HG02623 (cell line): Measurements from ENCODE around the gene UBE2D2.

Experiments
- ATAC-seq: cut with Tn5 transposase; IDR thresholded peaks from one replicate; pipeline ENCODE4 v1.9.1; 2021; ENCODE audit warnings: moderate library complexity; ENCODE audit not compliant: unreplicated experiment

UBE2D2 gene

DNA sequence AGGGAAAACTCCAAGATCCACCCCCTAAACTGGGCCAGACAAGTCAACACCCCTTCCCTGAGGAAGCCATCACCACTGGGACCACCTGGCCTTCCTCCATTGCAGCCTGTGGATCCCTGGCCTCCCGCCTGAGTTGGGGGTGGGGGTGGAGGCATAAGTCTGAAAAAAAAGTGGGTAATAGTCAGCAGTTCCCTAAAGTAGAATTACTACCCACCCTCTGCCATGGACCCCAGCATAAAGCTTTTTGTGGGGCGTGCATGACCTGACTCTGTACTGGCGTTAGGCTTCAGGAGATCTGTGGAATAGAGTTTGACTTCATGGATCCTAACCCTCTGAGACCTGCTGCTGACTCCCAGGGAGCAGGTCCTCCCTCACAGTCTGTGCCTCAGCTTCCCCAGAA lies 85.0 kb downstream of the UBE2D2 start:
- ATAC-seq: no peak

DNA sequence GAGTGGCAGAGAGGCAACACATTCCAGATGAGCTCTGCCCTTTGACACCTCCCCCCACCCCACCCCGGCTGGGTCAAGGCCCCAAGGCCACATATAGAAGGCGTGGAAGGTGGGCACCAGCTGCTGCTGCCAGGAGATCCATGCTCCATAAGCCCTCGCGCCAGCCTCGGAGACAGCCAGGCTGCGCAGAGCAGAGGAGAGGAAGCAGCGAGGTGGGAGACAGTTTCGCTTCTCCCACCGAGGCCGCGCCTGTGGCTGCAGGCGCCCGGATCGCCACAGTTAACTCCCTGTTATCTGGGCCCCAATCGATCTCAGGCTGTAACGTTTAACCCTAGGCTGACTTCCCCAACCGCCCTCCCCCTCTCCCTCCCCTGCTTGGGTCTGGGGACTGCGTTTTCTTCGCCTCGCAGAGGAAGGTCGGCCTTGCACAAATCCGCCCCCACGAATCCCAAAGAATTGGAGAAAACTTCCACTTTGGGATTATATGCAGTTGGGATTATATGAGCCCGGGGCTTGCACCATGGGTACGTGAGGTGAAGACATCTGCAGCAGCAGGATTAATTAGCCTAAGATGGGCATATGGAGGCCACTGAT lies 85.9 kb downstream of the UBE2D2 start:
- ATAC-seq: no peak

DNA sequence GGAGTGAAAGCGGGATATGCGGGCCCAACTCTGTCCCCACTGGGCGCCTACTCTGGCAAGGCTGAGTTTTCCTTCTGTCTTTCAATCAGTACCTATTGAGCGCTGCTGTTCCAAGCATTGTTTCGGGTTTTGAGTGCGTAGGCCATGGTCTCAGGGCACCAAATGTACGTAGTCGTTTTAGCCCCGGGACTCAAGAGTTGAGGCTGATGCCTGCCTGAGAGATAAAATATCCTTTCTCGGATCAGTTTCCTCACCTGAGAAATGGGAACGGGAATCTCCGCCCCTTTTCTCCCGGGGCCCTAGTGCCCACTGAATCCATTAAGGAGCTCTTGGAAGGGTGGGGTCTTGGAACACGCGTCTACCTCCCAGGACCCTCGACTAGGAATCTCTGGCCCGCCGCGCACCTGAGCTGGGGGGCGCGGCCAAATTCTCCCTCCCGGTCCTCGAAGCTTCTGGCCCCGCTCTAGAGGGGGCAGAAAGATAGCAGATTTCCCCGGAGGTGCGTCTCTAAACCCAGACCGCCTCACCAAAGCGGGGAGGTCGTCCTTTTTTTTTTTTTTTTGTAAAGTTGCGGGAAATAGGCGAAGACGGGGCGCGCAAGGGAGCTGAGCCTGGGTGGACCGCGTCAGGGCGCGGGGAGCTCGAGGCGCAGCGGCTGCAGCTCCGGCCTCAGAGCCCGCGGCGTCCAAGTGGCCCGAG lies 86.5 kb downstream of the UBE2D2 start:
- ATAC-seq: no peak

DNA sequence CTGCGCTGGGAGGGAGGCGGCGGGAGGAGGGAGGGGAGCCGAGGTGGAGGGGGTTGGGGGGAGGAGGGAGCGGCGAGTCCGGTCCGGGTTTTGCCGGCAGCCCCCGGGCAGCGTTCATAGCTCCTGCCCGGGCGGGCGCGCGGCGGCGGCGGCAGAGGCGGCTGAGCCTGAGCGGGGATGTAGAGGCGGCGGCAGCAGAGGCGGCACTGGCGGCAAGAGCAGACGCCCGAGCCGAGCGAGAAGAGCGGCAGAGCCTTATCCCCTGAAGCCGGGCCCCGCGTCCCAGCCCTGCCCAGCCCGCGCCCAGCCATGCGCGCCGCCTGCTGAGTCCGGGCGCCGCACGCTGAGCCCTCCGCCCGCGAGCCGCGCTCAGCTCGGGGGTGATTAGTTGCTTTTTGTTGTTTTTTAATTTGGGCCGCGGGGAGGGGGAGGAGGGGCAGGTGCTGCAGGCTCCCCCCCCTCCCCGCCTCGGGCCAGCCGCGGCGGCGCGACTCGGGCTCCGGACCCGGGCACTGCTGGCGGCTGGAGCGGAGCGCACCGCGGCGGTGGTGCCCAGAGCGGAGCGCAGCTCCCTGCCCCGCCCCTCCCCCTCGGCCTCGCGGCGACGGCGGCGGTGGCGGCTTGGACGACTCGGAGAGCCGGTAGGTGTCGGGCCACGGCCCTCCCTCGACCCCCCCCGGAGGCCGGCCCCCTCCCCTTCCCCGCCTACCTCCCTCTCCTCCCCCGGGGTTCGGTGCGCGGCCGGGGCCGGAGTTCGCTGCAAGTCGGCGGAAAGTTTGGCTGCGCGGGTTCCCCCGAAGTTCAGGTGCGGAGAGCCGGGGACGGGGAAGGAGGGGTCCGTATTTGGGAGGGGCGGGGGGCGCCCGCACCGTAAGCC lies 87.3 kb downstream of the UBE2D2 start, which contains the start of gene CXXC5:
CXXC5 (plus strand) TSS at position 145 of the 877 bp plus-strand sequence. CDS start 32,175 bp downstream, outside the sequence.
- peak; percentile 26 for ATAC-seq

DNA sequence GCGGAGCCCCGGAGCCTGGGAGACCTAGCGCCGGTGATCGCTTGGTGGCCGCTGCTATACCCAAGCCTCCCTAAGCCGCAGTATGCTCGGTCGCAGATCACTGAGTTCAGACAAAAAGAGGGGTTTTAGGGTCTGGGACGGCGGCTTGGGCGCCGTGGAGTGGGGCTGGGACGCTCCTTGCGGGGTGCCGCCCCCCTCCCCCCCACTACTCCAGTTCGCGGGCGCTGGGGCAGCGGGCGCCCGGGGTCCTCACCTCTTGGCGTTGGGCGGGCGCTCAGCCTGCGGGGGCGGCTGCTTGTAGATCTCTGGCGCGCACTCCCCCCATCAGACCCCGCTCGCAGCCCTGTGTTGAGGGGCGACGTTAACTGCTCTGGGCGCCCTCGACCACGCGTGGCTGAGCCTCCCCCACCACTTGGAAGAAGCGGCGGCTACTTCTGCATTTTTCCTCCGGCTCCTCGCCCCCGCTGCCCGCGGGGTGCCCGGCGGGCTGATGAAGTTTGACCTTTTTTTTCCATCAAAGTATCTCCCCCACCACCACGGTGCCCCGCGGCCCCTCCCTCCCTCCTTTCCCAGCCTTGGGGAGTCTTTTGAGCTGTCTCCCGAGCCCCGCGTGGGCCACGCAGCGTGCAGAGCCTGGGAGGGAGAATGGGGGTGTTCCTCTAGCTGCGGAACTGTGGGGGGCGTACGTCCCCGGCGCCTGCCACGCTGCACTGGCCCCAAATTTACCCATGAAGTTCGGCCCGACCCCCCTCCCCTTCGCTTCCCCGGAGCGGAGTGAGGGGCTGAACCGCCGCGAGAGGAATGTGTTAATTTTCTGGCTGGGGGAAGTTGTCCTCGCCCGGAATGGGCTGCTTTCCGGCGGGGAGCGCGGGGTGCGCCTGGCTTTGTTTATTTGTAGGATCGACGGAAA lies 88.2 kb downstream of the UBE2D2 start:
- no peak for ATAC-seq

DNA sequence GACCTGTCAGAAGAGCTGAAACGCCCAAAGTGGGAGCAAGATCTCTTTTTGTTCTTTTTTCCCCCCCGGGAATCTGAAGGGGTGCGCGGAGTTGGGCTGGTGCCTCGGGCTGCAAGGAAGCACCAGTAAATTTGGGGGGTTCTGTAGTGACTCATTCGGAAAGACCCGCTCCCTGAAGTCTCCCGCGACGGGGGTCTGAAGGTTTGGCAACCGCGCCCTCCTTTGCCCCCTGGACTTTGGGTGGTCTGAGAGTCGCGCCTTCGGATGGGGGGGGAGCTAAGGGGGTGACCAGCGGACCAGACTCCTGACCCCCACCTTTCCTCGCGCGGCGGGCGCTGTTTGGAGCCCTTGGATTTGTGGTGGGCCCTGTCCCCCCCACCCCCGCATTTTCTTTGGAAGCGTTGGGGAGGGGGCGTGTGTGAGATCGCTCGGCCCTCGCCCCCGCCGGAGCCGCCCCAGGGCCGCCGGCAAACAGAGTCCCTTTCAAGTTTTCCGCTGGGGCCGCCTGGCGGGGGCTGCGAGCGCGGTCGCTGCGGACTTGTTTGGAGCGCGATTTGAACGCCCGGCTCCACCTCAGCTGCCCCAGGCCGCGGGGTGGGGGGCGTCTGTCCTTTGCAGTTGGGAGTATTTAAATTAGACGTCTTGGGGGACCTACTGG lies 89.0 kb downstream of the UBE2D2 start:
- no peak for ATAC-seq

DNA sequence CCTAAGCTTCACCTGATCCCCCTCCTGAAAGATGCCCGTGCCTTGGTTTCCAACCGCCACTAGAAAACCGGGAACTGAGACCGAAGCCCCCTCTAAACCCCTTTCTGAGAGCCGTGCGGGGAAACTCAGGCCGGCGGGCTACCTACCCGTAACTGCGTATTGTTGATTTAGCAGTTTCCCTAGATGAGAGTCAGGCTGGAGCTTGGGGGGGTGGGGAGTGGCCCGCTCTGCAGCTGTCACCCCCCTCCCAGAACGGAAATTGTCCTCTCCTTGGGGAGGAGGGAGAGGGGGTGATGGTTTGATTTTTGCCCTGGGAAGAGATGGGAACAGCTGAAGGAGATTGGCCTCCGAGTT lies 89.5 kb downstream of the UBE2D2 start:
- ATAC-seq: no peak

DNA sequence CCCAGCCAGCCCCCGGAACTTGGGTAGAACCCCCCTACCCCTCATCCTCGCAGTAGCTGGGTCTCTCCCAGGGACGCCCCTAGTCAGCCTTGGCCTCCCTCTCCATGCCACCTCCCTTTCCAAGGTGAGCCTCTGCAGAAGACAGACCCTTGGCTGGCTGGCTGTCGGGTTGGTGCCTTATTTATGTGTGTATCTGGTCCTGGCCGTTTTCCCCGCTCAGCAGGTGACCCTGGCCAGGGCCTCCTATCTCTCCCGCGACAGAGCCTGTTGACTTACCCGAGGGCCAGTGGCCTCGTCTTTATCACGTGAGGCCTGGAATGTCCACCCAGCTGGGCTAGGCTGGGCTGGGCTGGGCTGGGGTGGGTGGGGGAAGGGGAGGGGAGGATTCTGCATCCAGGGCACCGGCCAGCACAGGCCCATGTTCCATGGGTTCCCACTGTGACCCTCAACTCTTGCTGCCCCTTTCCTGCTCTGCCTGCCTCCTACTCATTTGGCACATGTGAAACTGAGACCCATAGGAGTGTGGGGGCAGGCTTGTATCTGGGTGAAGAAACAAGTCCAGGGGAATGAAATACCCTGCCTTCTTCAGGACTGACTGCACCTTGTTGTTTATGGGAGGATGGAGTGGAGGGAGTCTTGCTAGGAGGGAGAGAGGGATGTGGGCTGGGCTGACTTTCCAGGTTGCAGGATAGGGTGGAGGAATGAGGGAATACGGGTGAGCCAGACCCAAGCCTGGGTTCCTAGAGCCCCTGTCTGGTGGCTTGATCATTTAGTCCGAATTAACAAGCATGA lies 90.1 kb downstream of the UBE2D2 start:
- ATAC-seq: no peak

DNA sequence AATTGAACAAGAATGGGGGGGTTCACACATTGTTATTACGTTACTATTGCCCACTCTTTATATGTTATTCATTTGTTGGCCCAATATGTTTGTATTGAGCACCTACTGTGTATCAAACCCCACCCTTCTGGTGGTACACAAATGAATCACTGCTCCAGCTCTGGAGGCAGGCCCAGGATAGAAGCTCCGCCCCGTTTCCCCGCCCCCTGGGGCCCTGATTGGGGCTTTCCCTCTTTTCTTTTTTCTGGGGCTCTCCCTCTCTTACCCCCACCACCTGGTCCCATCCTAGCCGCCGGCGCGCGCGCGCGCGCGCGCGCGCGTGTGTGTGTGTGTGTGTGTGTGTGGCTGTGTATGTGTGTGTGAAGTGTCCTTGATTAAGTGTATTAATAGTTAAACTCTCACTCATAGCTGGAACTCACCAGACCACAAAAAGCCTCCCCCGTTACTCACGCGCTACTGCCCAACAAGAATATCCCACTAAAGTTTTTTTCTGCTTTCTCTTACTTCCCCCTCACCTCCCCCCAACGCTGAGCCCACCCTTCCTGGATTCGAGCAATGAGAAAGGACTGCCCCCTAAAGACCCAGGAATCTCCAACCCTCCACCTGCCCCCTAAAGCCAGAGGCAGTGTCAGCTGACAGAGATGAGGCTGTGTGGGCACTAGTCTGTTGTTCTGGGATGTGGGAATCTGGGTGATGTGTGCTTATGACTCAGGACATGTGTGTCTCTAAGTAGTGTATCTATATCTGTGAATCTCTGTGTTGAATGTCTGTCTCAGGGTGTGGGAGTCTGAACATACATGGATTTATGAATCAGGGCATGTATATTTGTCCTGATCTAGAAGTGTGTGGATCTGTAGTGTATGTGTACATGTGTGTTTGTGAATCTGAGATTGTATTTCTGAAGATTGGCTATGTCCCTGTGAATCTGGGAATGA lies 91.0 kb downstream of the UBE2D2 start:
- peak; percentile 35 for ATAC-seq

DNA sequence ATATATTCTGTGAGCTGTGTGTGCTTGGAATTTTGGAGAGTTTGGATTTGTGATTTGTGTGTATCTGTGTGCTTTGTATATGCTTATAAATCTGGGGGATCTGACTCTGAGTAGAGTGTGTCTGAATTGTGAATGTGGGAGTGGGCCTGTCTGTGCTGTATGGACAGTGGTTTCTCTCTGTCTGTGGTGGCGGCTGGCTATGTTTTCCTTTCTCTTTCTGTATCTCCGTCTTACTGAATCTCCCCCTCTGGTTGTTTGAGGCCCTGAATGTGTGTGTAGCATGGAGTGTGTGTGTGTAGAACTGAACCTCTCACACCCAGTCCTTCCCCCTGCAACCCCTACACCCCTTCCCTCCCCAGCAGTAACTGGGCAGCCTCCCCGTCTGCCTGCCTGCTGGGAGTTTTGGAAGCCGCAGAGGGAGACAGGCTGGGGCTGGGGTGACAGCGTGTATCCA lies 91.7 kb downstream of the UBE2D2 start:
- peak; percentile 27 for ATAC-seq

DNA sequence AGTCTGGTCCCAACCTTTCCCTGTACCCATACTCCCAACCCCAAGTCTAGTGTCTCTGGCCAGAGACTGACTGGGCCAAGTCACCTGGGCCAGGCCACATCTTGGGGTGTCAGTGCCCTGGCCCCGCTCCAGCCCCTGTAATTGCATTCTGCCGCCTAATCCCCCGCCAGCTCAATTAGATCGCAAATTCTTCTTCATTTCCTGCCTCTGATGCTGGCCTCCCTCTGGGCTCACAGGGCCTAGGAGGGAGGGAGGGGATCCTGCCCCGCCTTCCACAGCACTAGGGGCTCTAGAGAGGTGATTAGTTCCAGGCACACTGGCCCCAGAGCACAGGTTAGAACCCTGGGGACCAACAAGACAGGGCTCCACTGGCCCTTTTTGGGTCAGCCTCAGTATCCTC lies 92.5 kb downstream of the UBE2D2 start:
- no peak for ATAC-seq

DNA sequence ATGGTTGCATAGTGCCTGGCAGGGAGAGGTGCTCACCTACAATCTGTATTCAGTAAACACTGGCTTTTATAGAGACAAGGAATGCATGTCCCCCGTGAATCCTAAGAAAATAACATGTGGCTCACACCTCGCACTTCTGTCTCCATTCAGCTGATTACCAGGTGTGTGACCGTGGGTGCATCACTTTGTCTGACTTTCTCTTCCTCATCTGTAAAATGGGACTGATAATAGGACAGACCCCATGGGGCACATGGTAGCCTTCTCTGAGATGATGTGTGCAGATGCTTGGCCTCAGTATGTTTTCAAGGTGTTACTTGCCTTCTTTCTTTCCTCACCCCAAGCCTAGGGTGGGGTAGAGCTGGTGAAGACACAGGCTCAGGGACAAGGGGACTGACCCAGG lies 93.3 kb downstream of the UBE2D2 start:
- no peak for ATAC-seq

DNA sequence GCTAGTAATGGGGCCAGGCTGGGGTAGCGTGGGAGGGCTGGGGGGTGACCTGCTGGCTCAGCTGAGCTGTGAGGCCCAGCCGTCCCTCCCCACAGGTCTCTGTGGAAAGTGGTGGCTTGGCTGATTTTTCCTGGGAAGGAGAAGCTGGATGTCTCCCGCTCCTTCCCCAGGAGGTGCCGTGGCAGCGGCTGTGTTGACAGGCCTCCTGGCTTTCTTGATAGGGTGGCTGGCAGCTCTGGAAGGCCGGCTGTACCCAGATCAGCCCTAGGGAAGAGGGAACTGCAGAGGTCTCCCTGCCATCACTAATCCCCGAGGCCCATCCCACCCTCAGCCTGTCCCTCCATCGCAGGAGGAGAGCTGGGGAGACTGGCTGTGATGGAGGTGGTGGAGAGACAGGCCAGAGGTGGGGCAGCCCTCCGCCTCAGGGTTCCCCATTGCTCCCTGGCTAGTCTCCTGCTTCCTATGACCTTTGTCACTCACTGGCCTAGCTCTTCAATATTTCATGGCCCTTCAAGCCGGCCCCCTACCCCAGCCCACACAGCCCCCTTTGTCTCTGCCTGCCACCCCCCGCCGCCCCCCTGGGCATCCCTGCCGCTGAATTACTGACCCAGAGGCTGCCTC lies 93.8 kb downstream of the UBE2D2 start:
- no peak for ATAC-seq

DNA sequence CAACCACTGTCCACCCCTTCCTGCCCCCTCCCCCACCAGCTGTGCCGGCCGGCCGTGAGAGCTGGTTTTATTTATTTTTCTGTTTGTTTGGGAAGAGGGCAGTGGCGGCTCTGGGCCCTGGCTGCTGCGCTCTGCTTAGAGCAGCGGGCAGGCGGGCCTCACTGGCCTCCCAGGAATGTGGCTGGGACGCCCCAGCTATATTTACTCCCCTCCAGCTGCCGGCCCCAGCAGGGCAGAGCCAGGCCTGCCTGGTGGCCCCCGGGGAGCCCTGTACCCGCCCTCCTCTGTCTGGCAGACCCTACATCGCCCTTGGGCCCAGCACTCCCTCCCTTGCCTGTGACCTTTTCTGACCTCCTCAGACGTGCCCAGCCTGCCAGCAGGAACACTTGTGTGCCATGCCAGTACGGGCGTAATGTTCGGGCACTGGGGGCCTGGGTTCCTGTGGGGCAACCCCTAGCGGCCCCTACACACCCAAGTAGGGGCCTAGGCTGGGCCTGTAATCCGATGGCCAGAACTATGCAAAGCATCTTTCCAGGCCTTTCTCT lies 94.7 kb downstream of the UBE2D2 start:
- no peak for ATAC-seq

DNA sequence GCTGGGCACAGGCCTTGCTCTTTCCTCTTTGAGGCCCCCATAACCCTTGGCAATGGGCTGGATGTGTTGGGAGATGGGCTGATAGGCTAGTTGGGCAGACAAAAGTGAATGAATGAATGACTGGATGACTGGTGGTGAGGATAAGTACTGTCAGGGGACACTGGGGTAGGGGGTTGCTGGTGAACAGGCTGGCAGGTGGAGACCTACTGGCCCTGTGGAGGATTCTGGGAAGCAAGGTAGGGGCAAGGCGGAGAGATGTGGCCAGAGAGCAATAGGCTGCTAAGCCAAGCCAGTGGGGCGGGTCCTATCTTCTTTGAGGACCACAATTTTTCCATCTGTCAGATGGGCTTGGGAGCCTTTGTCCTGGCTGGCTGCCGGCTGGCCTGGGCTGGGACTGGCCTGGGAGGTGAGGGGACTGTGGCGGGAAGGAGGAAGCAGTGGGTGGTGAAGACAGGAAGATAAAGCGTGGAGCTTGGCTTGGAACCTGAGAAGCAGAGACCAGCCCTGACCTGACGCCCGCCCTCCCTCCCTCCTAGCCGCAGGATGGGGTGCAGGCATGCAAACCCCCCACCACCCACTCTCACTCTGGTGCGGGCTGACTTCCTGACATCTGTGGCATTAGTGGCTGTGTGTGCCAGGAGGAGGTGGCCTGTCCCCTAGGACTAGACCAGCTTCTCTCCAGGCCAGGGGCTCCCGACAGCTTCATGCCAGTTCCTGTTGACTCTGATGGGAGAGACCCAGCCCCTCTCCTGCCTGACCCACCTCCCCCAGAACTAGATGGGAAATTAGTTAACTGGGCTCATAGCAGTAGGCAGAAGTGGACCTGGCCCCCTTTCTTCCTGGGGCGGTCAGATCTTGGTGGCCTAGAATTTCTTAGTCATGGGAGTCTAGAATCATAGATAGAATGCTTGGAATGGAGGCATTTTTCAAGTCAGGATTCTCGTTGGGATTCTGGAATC lies 96.5 kb downstream of the UBE2D2 start:
- no peak for ATAC-seq

DNA sequence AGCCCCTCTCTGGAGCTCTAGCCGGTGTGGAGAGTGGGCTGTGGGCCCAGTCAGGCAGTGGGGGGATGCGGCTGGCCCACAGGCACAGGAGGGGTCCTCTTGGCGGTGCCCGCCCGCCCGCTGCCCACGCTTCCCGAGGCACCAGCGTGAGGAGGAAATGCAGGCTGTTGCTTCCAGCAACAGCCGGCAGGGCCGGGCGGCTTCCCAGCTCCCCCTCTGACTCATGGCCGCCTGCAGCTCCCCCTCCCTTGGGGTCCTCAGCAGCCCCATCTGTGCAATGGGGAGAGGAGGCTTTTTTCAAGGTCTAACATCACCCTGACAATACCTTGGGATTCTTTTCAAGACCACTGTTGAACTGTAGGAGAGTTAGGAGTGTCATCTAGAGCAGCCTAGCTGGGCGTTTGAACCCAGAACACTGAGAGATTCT lies 97.4 kb downstream of the UBE2D2 start:
- ATAC-seq: no peak
